GM21576 (cell line): Measurements from ENCODE around the gene NGF.

ENCODE experiments used
- ATAC-seq: cut with Tn5 transposase; IDR thresholded peaks from one replicate; pipeline ENCODE4 v1.9.1; 2021; ENCODE audit warnings: mild to moderate bottlenecking, moderate library complexity; ENCODE audit not compliant: unreplicated experiment

The NGF gene

DNA sequence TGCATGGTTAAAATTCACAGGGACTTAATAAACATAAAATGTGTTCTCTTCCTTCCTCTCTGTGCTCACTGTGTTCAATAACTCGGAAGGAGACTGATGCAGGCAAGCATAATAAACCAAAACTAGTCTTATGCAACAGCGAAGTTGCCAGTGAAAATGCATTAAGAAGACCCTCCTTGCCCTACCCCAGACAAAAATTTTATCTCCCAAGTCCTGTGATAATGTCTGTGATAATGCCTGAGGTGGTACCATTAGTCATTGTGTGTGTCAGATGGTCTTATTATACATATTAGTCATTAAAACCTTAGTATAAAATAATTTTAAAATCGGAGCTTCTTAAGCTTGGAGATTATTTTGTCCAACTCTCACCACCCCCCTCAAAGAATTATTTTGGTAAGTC lies 97.8 kb downstream of the NGF start:
- no peak for ATAC-seq

DNA sequence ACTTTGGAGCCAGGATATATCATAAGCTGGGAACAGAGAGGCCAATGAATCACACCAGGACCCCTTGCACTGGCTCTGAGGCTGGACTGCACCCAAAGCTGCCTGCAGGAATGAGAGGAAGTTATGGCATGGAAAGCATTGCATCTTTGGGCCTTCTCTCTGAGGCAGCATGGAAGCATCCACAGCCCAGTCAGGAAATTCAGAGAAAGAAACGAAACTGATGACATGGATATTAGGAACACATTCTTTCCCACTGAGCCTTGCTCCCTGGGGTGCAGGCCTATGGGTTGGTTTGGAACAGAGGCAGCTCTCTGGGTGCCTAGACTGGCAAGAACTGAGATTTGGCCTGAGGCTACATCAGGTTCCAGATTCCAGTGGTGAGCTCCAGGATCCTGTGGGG lies 98.6 kb downstream of the NGF start:
- ATAC-seq, result no peak

DNA sequence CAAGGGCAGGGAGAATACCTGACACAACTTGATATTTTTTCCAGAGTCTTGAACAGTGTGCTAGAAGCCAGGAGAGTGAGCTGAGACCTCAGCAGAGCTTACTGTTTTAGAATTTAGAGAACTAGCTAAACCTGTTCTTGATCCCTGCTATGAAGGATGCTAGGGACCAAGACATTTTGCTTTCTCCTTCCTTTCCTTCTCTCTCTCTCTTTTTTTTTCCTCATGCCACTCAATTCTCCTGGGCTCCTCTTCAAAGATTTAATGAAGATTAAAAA lies 99.0 kb downstream of the NGF start:
- no peak for ATAC-seq

DNA sequence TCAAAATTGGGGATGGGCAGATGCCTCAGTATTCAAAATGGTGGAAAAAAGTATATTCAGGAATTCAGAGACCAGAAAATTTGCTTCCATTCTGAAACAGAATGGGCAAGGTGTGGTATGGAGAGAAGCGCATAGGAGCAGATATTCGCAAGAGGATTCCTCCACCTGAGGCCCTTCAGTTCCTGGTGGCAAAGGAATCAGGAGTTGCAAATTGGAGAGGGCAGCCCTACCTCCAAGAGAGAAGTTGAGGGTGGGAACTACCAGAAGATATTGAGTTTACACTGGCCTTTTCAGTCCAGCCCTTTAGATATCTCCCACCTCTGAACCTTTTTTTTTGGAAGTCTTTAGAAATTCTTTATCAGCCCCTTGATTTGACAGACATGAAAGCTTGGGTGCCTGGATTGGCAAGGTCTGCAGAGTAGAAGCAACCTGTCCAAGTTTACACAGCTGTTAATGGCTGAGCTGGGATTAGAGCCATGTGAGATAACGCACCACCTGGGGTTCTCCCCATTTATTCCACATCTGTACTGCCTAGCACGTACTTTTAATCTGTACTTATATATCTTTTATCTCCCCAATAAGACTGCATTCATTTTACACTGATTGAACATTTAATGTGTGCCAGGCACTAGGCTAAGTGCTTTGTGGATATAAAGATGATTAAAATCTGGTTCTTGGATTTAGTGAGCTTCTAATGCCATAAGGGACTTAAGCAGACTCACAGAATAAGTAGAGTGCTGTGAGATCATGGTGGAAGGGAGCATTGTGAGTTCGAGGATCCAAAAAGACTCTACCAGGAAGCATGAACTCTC lies 99.5 kb downstream of the NGF start:
- no peak for ATAC-seq

DNA sequence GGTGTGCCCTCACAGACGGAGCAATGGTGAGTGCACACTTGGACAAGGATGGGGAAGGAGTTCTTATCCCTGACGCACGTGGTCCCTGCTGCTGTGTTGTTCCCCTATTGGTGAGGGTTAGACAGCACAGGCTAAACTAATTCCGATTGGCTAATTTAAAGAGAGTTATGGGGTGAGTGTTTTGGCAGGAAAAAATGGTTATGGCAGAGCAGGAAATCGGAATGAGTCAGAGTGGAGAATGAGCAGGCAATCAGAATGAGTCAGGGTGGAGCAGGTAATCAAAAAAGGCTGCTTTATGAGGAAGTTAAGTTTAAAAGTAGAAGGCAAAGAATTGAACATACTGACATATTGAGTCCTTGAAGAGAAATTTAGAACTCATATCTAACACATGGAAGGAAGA lies 100.5 kb downstream of the NGF start:
- no peak for ATAC-seq

DNA sequence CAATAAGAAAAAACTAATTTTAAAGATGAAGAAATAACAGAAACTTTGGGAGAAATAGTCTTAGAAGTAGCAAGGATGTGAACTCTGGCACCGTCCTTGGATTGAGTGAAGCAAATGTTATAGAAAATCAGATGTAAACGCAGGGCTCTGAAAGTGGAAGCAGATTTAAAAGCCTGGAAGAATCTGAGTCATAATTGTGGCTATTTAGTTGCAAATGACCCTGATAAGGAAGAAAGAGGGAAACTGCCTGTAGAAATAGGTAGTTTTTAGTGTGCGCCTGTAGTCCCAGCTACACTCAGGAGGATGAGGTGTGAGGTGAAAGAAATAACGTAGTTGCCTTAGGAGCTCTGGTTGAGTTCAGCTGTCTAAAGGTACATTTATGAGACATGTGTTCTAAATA lies 101.0 kb downstream of the NGF start:
- ATAC-seq, result no peak
